ENCODE results near the gene VIPR2.
"Not testable (repeated sequence)": the region's sequence is repeated elsewhere in the genome, so short reads cannot be mapped to it uniquely, and the experiment has no call there.

VIPR2 gene

GRCh38 chr7:159140170-159140910 lies 4.3 kb downstream of the VIPR2 start:
- DNase-seq (ENCODE audit: low read depth in 1 of 2, low spot score in 1 of 2): no peak

GRCh38 chr7:159139639-159140038 lies 5.0 kb downstream of the VIPR2 start:
- no peak for DNase-seq (ENCODE audit: low read depth in 1 of 2, low spot score in 1 of 2)

GRCh38 chr7:159139202-159139601 lies 5.5 kb downstream of the VIPR2 start:
- no peak for DNase-seq (ENCODE audit: low read depth in 1 of 2, low spot score in 1 of 2)

GRCh38 chr7:159138508-159138907 lies 6.2 kb downstream of the VIPR2 start:
- no peak for DNase-seq (ENCODE audit: low read depth in 1 of 2, low spot score in 1 of 2)

GRCh38 chr7:159137906-159138305 lies 6.8 kb downstream of the VIPR2 start:
- DNase-seq (ENCODE audit: low read depth in 1 of 2, low spot score in 1 of 2): no peak

GRCh38 chr7:159136846-159137245 lies 7.8 kb downstream of the VIPR2 start:
- no peak for DNase-seq (ENCODE audit: low read depth in 1 of 2, low spot score in 1 of 2)

GRCh38 chr7:159136442-159136841 lies 8.2 kb downstream of the VIPR2 start:
- no peak for DNase-seq (ENCODE audit: low read depth in 1 of 2, low spot score in 1 of 2)

GRCh38 chr7:159136013-159136412 lies 8.7 kb downstream of the VIPR2 start:
- no peak for DNase-seq (ENCODE audit: low read depth in 1 of 2, low spot score in 1 of 2)

GRCh38 chr7:159132670-159133443 lies 11.8 kb downstream of the VIPR2 start:
- not testable (repeated sequence) for DNase-seq (ENCODE audit: low read depth in 1 of 2, low spot score in 1 of 2)

- no peak for DNase-seq (ENCODE audit: low read depth in 1 of 2, low spot score in 1 of 2)
Measured at GRCh38 chr7:159130820-159131219, 13.8 kb downstream of the VIPR2 start.

- DNase-seq (ENCODE audit: low read depth in 1 of 2, low spot score in 1 of 2): no peak
Measured at GRCh38 chr7:159130199-159130775, 14.4 kb downstream of the VIPR2 start.

- no peak for DNase-seq (ENCODE audit: low read depth in 1 of 2, low spot score in 1 of 2)
Measured at GRCh38 chr7:159128767-159129166, 15.9 kb downstream of the VIPR2 start.

- DNase-seq (ENCODE audit: low read depth in 1 of 2, low spot score in 1 of 2): no peak
Measured at GRCh38 chr7:159127691-159128642, 16.7 kb downstream of the VIPR2 start.

- no peak for DNase-seq (ENCODE audit: low read depth in 1 of 2, low spot score in 1 of 2)
Measured at GRCh38 chr7:159126311-159127260, 18.1 kb downstream of the VIPR2 start.

GRCh38 chr7:159125955-159126270 lies 18.8 kb downstream of the VIPR2 start:
- no peak for DNase-seq (ENCODE audit: low read depth in 1 of 2, low spot score in 1 of 2)

GRCh38 chr7:159125104-159125954 lies 19.3 kb downstream of the VIPR2 start:
- DNase-seq (ENCODE audit: low read depth in 1 of 2, low spot score in 1 of 2): no peak

- not testable (repeated sequence) for DNase-seq (ENCODE audit: low read depth in 1 of 2, low spot score in 1 of 2)
Measured at GRCh38 chr7:159123793-159124192, 20.9 kb downstream of the VIPR2 start.

- DNase-seq (ENCODE audit: low read depth in 1 of 2, low spot score in 1 of 2): not testable (repeated sequence)
Measured at GRCh38 chr7:159123294-159123693, 21.4 kb downstream of the VIPR2 start.

- DNase-seq (ENCODE audit: low read depth in 1 of 2, low spot score in 1 of 2): no peak
Measured at GRCh38 chr7:159122276-159122675, 22.4 kb downstream of the VIPR2 start.

Measured in stimulated activated CD4-positive, alpha-beta T cell treated with anti-CD3 and anti-CD28 coated beads, Interleukin-15, amount 100 ng/mL, for 1 hour (primary cell).